ENCODE results near the gene IGFBP5.

IGFBP5 gene

GRCh38 chr2:216713691-216714336 lies 18.5 kb upstream of the IGFBP5 start:
- peak in 1 of 3 donors; percentile 11 for DNase-seq

DNA sequence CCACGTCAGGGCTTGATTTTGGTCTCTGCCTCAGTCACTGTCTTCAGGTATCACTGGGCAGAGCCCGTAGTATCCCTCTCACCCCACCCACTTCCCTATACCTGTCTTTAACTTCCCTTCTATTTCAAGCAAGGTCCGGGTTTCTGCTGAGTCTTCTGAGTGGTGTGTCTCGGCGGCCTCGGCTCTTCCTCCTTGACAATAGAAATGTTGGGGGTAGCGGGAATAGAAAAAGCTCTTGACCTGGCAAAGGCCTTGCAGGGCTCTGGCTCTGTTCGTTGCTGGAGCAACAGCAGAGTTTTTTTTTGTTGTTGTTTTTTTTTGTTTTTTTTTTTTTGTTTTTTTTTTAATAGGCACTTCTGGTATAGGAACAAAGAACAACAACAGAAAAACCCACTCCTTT lies 16.0 kb upstream of the IGFBP5 start:
- no peak for DNase-seq

- no peak for DNase-seq
Measured at GRCh38 chr2:216710551-216711301, 15.4 kb upstream of the IGFBP5 start.

GRCh38 chr2:216702756-216703155 lies 7.4 kb upstream of the IGFBP5 start:
- DNase-seq: no peak

DNA sequence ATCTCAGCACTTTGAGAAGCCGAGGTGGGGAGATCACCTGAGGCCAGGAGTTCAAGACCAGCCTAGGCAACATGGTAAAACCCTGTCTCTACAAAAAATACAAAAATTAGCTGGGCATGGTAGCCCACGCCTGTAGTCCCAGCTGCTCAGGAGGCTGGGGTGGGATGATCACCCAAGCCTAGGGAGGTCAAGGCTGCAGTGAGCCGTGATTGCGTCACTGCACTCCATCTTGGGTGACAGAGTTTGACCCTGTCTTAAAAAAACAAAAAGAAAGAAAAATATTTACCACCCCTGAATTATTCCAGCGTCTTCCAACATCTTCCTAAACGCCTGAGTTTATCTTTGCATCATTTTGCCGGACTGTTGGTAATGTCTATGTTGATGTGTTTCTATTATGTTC lies 6.2 kb upstream of the IGFBP5 start:
- no peak for DNase-seq

GRCh38 chr2:216700781-216701180 lies 5.4 kb upstream of the IGFBP5 start:
- no peak for DNase-seq

GRCh38 chr2:216700088-216700567 lies 4.8 kb upstream of the IGFBP5 start:
- DNase-seq: no peak

- DNase-seq: peak; percentile 52 to 72 (median 65)
Measured at GRCh38 chr2:216698895-216699294, 3.5 kb upstream of the IGFBP5 start.

DNA sequence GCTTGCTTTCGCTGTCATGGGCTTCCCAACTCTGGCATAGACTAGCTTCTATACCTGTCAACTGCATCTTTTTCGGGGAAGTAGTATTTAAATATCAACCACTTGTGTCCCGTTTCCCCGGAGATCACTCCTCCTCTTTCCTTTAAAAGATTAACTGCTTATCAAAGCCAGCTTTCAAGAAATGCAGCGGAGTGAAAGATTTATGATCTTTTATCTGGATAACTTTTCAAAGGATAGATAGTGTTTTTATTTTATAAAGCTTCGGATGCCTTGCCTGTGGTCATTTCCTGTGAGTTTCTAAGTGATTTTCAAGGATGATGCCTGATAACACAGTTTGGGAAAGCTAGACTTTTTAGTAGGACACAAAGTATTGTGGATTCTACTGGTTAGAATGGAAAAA lies 2.9 kb upstream of the IGFBP5 start:
- DNase-seq: no peak

- DNase-seq: no peak
Measured at GRCh38 chr2:216696751-216697560, 1.6 kb upstream of the IGFBP5 start.

DNA sequence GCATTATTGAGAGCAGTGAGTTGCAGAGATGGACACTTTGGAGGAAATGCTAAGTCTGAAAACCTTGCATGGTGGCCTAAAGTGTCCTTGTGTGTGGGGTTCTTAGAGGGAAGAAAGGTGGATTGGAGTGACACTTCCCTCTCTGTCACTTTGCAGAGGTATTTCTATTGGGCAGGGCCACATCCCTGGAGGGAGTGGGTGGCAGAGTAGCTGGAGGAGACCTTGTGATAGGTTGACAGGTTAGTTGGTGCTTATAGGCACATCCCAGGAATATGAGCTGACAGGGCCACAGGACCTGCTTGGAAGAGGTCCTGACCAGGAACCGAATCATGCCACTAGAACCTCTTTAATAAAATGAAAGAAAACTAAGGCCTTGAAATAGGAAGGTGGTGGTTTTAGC lies 972 bp upstream of the IGFBP5 start:
- no peak for DNase-seq

DNA sequence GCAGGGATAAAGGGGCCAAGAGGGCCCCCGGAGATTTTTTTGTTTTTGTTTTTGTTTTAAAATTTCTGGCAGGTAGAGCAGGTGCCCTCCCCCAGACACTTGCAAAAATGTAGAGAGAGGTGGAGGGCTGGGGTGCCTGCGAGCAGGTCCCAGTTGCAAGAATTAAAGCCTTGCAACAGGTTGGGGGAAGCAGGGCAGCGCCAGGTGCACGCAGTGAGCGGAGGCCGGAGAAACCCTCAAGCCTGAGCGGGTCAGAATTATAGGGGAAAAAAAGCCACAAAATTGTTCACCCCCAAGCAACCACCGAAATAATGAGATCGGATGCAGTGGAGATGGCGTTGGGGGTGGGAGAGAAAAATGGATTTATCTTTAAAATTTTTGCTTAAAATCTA lies 527 bp downstream of the IGFBP5 start:
- DNase-seq: no peak

GRCh38 chr2:216694082-216694825 lies 1.1 kb downstream of the IGFBP5 start:
- DNase-seq: peak in 2 of 3 donors; percentile 18 to 46

DNA sequence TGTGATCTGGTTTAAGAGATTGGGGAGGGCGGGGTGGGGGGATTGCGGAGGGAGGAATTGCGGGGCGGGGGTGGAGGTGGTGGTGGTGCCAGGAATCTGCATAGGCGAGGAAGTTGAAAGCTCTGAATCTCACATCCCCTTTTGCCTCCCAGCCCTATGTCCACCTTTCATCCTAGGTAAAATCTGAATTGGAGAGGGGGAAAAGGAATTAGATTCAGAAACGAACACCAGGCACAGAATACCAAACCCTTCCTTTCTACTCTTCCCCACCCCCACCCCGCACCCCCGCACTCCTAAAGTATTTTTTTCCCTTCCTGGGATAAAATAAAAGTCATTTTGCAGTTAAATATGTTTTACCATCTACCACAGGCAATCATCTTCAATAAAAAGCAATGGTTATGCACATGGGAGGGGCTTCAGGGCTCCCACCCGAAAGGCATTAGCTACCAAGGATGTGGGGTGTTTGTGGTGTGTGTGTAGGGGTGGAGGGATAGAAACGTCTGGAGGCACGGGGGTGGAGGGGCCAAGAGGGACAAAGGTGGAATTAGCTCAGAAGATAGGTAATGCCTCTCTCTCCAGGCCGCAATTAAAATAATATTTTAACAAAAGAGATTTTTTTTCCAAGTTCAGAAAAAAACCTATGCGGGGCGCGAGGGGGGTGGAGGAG lies 1.8 kb downstream of the IGFBP5 start:
- DNase-seq: no peak

DNA sequence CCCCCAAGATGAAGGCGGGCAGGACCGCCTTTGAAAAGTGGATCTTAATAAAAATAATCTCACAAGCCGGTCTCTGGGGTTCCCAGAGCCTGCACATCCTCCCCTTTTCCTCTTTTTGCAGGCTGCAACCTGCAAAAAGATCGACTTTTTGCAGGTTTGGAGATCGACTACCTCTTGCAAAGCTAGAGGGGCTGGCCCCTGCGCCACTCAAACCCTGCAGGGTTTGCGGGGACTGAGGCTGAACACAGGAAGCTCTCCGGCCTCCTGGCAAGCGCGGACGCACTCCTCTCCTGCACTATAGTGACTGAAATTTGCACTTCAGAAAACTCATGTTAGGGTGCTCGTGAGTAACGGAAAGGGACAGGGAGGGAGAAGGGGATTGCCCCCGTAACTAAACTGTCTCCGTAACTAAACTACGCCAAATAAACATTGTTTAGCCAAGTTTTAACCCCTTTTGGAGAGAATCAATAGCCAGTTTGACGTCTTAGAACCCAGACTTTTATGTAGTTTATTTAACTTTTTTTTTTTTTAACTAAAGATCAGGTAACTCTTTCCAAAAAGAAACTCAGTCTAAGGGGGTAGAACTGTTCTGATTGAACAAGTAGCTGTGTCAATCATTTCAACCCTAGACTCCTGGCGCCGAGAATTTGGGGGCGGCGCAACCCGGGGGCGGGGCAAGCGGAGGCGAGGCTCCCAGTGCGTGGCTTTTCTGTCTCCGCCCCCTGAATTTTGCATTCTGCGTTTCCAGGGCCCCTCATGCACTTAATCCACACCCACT lies 2.5 kb downstream of the IGFBP5 start:
- DNase-seq: peak; percentile 32 to 50 (median 40)

- DNase-seq: peak; percentile 17 to 37 (median 21)
Measured at GRCh38 chr2:216690853-216691741, 4.3 kb downstream of the IGFBP5 start.

DNA sequence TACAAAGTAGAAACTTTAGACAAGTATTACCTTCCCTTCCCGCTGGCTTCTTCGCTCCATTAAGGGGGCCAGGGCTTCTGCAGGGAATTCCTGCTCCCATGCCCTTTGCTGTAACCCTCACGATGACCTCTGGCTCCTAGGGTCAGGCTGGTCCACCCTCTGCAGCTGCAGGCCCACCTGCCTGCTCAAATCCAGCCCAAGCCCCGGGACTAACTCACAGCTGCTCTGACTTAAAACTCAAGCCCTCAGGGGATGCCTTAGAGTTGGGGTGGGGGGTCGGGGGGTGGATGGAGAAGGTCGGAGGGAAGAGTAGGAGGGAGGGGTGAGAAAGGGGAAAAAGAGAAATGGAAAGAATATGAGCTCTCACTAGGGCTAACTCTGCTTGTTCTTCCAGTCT lies 4.9 kb downstream of the IGFBP5 start:
- no peak for DNase-seq

GRCh38 chr2:216689397-216689796 lies 6.0 kb downstream of the IGFBP5 start:
- no peak for DNase-seq

GRCh38 chr2:216688731-216689340 lies 6.5 kb downstream of the IGFBP5 start:
- DNase-seq: no peak

- peak; percentile 30 to 42 (median 38) for DNase-seq
Measured at GRCh38 chr2:216687646-216688045, 7.7 kb downstream of the IGFBP5 start.
